GM23338 (cell line): ENCODE measurements around the gene GET3. TPM values are rescaled to one million over a fixed set of nuclear protein-coding genes. Genes with fewer than 3 reads are reported as not detected.

Experiments
- ATAC-seq: fragments of 200-7000 bp; cut with Tn5 transposase; 3 replicates; pipeline ENCODE4 v1.9.1; 2020
- DNase-seq: peaks from one replicate; pipeline ENCODE4 v3.0.0-alpha.2; 2015; ENCODE audit warnings: low spot score
- H2AFZ ChIP-seq: fragments of 200-600 bp; sonication (generic); 2 replicates; pipeline ENCODE4 v1.8.0; 2016; ENCODE audit warnings: antibody characterized with exemption, mild to moderate bottlenecking, moderate library complexity
- H3F3A ChIP-seq: fragments of 200-600 bp; sonication (generic); replicated peaks from 2 replicates; pipeline ENCODE4 v1.8.0; 2017; ENCODE audit warnings: antibody characterized with exemption, mixed run types, low read depth
- H3K27ac ChIP-seq: fragments of 200-600 bp; sonication (generic); 2 replicates; pipeline ENCODE4 v1.6.1; 2016; ENCODE audit warnings: low read depth
- H3K27me3 ChIP-seq: fragments of 200-600 bp; sonication (generic); 2 replicates; pipeline ENCODE4 v1.8.0; 2016; ENCODE audit warnings: mild to moderate bottlenecking, mixed run types, moderate library complexity; ENCODE audit not compliant: insufficient read depth
- H3K36me3 ChIP-seq: fragments of 200-600 bp; sonication (generic); 2 replicates; pipeline ENCODE4 v1.8.0; 2016; ENCODE audit warnings: mild to moderate bottlenecking; ENCODE audit not compliant: insufficient read depth
- H3K4me1 ChIP-seq: fragments of 200-600 bp; sonication (generic); 2 replicates; pipeline ENCODE4 v1.8.0; 2016; ENCODE audit warnings: mild to moderate bottlenecking, moderate library complexity; ENCODE audit not compliant: insufficient read depth
- H3K4me2 ChIP-seq: fragments of 200-600 bp; sonication (generic); 2 replicates; pipeline ENCODE4 v1.7.1; 2017; ENCODE audit warnings: mixed run types
- H3K4me3 ChIP-seq: fragments of 200-600 bp; sonication (generic); 2 replicates; pipeline ENCODE4 v1.6.1; 2016; ENCODE audit warnings: mixed run types
- H3K79me2 ChIP-seq: fragments of 200-600 bp; sonication (generic); replicated peaks from 2 replicates; pipeline ENCODE4 v1.8.0; 2017; ENCODE audit warnings: mild to moderate bottlenecking; ENCODE audit not compliant: insufficient read depth
- H3K9me2 ChIP-seq: fragments of 200-600 bp; sonication (generic); 2 replicates; pipeline ENCODE4 v1.8.0; 2017; ENCODE audit not compliant: insufficient read depth
- H4K20me1 ChIP-seq: fragments of 200-600 bp; sonication (generic); replicated peaks from 2 replicates; pipeline ENCODE4 v1.8.0; 2017; ENCODE audit warnings: mild to moderate bottlenecking; ENCODE audit not compliant: insufficient read depth
- H3K27ac Mint-ChIP-seq: 2 replicates; pipeline ENCODE4 v1.8.0; 2020; ENCODE audit warnings: inconsistent platforms, mild to moderate bottlenecking, moderate library complexity, mixed read lengths
- H3K27me3 Mint-ChIP-seq: 3 replicates; pipeline ENCODE4 v1.8.0; 2022; ENCODE audit warnings: low read depth, mild to moderate bottlenecking, moderate library complexity, mixed read lengths, inconsistent platforms; ENCODE audit not compliant: insufficient read depth, poor library complexity
- H3K36me3 Mint-ChIP-seq: 3 replicates; pipeline ENCODE4 v1.8.0; 2021; ENCODE audit warnings: low read depth, mild to moderate bottlenecking, inconsistent platforms, moderate library complexity, mixed read lengths
- H3K4me1 Mint-ChIP-seq: 3 replicates; pipeline ENCODE4 v1.8.0; 2020; ENCODE audit warnings: mild to moderate bottlenecking, inconsistent platforms, mixed read lengths
- H3K4me3 Mint-ChIP-seq: 3 replicates; pipeline ENCODE4 v1.8.0; 2021; ENCODE audit warnings: moderate library complexity, mild to moderate bottlenecking, inconsistent platforms, mixed read lengths
- H3K9me3 Mint-ChIP-seq: 3 replicates; pipeline ENCODE4 v1.8.0; 2020; ENCODE audit warnings: moderate library complexity, mild to moderate bottlenecking, inconsistent platforms, mixed read lengths
- CREB1 ChIP-seq: fragments of 250-450 bp; sonication (Bioruptor Pico); IDR thresholded peaks from 2 replicates; pipeline ENCODE4 v1.5.0; 2020; ENCODE audit warnings: low read depth, mild to moderate bottlenecking, moderate library complexity
- EZH2 ChIP-seq: fragments of 200-600 bp; sonication (generic); IDR thresholded peaks from one replicate; pipeline ENCODE4 v1.8.0; 2017; ENCODE audit warnings: antibody characterized with exemption, mild to moderate bottlenecking, low read depth; ENCODE audit not compliant: unreplicated experiment
- EZH2phosphoT487 ChIP-seq: fragments of 200-600 bp; sonication (generic); IDR thresholded peaks from one replicate; pipeline ENCODE4 v1.8.1; 2018; ENCODE audit warnings: antibody characterized with exemption; ENCODE audit not compliant: unreplicated experiment
- JUNB ChIP-seq: IDR thresholded peaks from one replicate; pipeline ENCODE4 v1.6.1; 2016; ENCODE audit warnings: antibody characterized with exemption; ENCODE audit not compliant: unreplicated experiment
- NANOG ChIP-seq: IDR thresholded peaks from 2 replicates; pipeline ENCODE4 v1.6.1; 2016; ENCODE audit warnings: antibody characterized with exemption, borderline replicate concordance
- POLR2AphosphoS5 ChIP-seq: IDR thresholded peaks from 2 replicates; pipeline ENCODE4 v1.6.1; 2016; ENCODE audit warnings: antibody characterized with exemption, low read depth
- STAT1 ChIP-seq: IDR thresholded peaks from one replicate; pipeline ENCODE4 v1.6.1; 2016; ENCODE audit warnings: antibody characterized with exemption; ENCODE audit not compliant: unreplicated experiment
- ZNF114 ChIP-seq: fragments of 250-450 bp; sonication (Bioruptor Pico); IDR thresholded peaks from 2 replicates; pipeline ENCODE4 v1.5.0; 2020; ENCODE audit warnings: mild to moderate bottlenecking, moderate library complexity
- ZNF331 ChIP-seq: fragments of 250-450 bp; sonication (Bioruptor Pico); IDR thresholded peaks from 2 replicates; pipeline ENCODE4 v1.5.0; 2020; ENCODE audit warnings: low read depth, mild to moderate bottlenecking, moderate library complexity
- polyA plus RNA-seq: library from polyadenylated mRNA; unstranded; fragments of >200 nt; fragmentation: Nextera tagmentation; extraction: Ambion mirVana; gene quantifications from 2 replicates; pipeline ENCODE4 v1.2.1, GENCODE V29; 2016
- total RNA-seq: library from RNA; depleted of rRNA; stranded (reverse); fragments of >200 nt; shearing (Covaris generic); gene quantifications from 2 replicates; pipeline ENCODE4 v1.2.3, GENCODE V29; 2014
- TF ChIP-seq, protein P1 (sequence below), 2 experiments: fragments of 200-600 bp in 1 of 2; sonication (generic) in 1 of 2; conservative IDR thresholded peaks; 2 replicates each; pipeline versions ENCODE4 v1.5.1 to v1.6.1; 2016 to 2017; ENCODE audit warnings: antibody characterized with exemption in 2 of 2, low read depth in 2 of 2, mild to moderate bottlenecking in 2 of 2, moderate library complexity in 1 of 2
- TF ChIP-seq, protein P2 (sequence below): IDR thresholded peaks from one replicate; pipeline ENCODE4 v1.6.1; 2018; ENCODE audit warnings: antibody characterized with exemption; ENCODE audit not compliant: unreplicated experiment
- TF ChIP-seq, protein P3 (sequence below): IDR thresholded peaks from 2 replicates; pipeline ENCODE4 v1.6.1; 2016; ENCODE audit warnings: antibody characterized with exemption

Gene GET3
- total and polyA plus RNA-seq, 2 experiments from 2014 or later = 90.4 to 109 TPM

DNA sequence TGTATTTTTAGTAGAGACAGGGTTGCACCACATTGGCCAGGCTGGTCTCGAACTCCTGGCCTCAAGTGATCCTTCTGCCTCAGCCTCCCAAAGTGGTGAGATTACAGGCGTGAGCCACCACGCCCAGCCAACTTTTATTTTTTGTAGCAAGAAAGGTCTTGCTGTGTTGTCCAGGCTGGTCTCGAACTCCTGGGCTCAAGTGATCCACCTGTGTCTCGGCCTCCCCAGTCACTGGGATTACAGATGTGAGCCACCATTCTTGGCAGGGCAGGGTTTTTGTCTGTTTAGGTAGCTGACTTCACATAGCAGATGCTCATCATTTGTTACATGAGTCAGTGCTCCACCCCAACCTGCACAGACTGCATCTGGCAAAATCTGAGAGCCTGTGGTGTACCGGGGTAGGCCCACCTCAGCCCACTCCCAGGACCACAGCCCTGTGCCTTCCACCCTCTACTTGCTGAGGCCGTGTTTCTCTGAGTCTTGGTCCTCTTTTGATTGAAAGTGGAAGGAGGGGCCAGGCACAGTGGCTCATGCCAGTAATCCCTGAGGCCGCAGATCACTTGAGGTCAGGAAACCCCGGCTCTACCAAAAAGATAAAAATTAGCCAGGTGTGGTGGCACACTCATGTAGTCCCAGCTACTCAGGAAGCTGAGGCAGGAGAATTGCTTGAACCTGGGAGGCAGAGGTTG, 9.4 kb upstream of the GET3 start:
- peaks cover 35% of the 10 kb centered on the region for H3K36me3 Mint-ChIP-seq
- DNase-seq (no peak), ATAC-seq (no peak)
- Histone ChIP-seq H3F3A (peaks cover 34% of the 10 kb centered on the region), H3K27me3 (no peaks in the 10 kb centered on the region), H3K4me2 (no peak overlapping the region), H3K27ac (no peak overlapping the region), H4K20me1 (peaks cover 23% of the 10 kb centered on the region), H3K36me3 (no peaks in the 10 kb centered on the region), H3K79me2 (peaks cover 38% of the 10 kb centered on the region), H3K4me1 (peaks cover 3% of the 10 kb centered on the region; the same call in 1 of the 2 replicates), H3K4me3 (no peak overlapping the region), H2AFZ (no peak overlapping the region), H3K9me2 (no peaks in the 10 kb centered on the region)
- TF ChIP-seq, protein P1, sequence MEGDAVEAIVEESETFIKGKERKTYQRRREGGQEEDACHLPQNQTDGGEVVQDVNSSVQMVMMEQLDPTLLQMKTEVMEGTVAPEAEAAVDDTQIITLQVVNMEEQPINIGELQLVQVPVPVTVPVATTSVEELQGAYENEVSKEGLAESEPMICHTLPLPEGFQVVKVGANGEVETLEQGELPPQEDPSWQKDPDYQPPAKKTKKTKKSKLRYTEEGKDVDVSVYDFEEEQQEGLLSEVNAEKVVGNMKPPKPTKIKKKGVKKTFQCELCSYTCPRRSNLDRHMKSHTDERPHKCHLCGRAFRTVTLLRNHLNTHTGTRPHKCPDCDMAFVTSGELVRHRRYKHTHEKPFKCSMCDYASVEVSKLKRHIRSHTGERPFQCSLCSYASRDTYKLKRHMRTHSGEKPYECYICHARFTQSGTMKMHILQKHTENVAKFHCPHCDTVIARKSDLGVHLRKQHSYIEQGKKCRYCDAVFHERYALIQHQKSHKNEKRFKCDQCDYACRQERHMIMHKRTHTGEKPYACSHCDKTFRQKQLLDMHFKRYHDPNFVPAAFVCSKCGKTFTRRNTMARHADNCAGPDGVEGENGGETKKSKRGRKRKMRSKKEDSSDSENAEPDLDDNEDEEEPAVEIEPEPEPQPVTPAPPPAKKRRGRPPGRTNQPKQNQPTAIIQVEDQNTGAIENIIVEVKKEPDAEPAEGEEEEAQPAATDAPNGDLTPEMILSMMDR (conservative IDR thresholded peaks at IDR 0.05; ENCODE audit: low read depth in 2 of 2) = no peak
- TF ChIP-seq ZNF114 (CRISPR knock-in tag) = no peak
- H3K27ac Mint-ChIP-seq = no peak overlapping the region
- H3K27me3 Mint-ChIP-seq = peaks cover 15% of the 10 kb centered on the region
- H3K4me3 Mint-ChIP-seq = no peak overlapping the region
- peaks cover 14% of the 10 kb centered on the region for H3K4me1 Mint-ChIP-seq
- H3K9me3 Mint-ChIP-seq = no peaks in the 10 kb centered on the region; the same call in 2 of the 3 replicates

DNA sequence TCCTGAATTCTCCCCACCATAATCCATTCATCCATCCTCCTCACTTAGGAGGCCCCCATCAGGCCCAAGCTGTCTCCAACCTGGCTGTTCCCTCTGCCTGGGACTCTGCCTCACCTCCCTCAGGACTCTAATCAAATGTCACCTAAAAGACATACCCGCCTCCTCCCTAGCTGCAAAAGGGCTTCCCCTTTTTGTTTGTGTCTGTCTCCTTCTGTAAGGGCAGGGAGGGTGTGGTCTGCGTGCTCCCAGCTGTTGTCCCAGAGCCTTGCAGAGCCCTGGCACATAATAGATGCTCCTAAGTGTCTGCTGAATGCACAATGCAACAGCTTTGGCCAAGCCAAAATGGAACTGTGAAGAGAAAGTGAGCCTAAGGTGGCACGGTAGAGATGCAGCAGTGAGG, 7.2 kb upstream of the GET3 start:
- Histone ChIP-seq H3K27ac (no peak overlapping the region), H3F3A (peaks cover 34% of the 10 kb centered on the region), H3K36me3 (no peaks in the 10 kb centered on the region), H3K4me2 (no peak overlapping the region), H3K4me1 (peaks cover 7% of the 10 kb centered on the region; the same call in 1 of the 2 replicates), H3K27me3 (no peaks in the 10 kb centered on the region), H2AFZ (no peak overlapping the region), H4K20me1 (peaks cover 32% of the 10 kb centered on the region), H3K9me2 (no peaks in the 10 kb centered on the region), H3K79me2 (peaks cover 36% of the 10 kb centered on the region), H3K4me3 (no peak overlapping the region)
- H3K4me3 Mint-ChIP-seq = no peak overlapping the region; the same call in 2 of the 3 replicates
- peaks cover 3% of the 10 kb centered on the region for H3K27me3 Mint-ChIP-seq
- no peaks in the 10 kb centered on the region; the same call in 2 of the 3 replicates for H3K9me3 Mint-ChIP-seq
- peaks cover 20% of the 10 kb centered on the region for H3K4me1 Mint-ChIP-seq
- no peak overlapping the region for H3K27ac Mint-ChIP-seq
- H3K36me3 Mint-ChIP-seq = peaks cover 35% of the 10 kb centered on the region
- no peak for DNase-seq
- no peak for ATAC-seq
- TF ChIP-seq EZH2 (no peak), EZH2phosphoT487 (no peak), POLR2AphosphoS5 (no peak), CREB1 (CRISPR knock-in tag) (no peak), STAT1 (no peak), ZNF114 (CRISPR knock-in tag) (no peak), NANOG (no peak), ZNF331 (CRISPR knock-in tag) (no peak), JUNB (no peak)
- TF ChIP-seq, protein P2, sequence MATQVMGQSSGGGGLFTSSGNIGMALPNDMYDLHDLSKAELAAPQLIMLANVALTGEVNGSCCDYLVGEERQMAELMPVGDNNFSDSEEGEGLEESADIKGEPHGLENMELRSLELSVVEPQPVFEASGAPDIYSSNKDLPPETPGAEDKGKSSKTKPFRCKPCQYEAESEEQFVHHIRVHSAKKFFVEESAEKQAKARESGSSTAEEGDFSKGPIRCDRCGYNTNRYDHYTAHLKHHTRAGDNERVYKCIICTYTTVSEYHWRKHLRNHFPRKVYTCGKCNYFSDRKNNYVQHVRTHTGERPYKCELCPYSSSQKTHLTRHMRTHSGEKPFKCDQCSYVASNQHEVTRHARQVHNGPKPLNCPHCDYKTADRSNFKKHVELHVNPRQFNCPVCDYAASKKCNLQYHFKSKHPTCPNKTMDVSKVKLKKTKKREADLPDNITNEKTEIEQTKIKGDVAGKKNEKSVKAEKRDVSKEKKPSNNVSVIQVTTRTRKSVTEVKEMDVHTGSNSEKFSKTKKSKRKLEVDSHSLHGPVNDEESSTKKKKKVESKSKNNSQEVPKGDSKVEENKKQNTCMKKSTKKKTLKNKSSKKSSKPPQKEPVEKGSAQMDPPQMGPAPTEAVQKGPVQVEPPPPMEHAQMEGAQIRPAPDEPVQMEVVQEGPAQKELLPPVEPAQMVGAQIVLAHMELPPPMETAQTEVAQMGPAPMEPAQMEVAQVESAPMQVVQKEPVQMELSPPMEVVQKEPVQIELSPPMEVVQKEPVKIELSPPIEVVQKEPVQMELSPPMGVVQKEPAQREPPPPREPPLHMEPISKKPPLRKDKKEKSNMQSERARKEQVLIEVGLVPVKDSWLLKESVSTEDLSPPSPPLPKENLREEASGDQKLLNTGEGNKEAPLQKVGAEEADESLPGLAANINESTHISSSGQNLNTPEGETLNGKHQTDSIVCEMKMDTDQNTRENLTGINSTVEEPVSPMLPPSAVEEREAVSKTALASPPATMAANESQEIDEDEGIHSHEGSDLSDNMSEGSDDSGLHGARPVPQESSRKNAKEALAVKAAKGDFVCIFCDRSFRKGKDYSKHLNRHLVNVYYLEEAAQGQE = no peak
- TF ChIP-seq, protein P1 (conservative IDR thresholded peaks at IDR 0.05; ENCODE audit: low read depth in 2 of 2) = no peak
- TF ChIP-seq, protein P3, sequence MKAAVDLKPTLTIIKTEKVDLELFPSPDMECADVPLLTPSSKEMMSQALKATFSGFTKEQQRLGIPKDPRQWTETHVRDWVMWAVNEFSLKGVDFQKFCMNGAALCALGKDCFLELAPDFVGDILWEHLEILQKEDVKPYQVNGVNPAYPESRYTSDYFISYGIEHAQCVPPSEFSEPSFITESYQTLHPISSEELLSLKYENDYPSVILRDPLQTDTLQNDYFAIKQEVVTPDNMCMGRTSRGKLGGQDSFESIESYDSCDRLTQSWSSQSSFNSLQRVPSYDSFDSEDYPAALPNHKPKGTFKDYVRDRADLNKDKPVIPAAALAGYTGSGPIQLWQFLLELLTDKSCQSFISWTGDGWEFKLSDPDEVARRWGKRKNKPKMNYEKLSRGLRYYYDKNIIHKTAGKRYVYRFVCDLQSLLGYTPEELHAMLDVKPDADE = no peak
